SKM-1 treated with dmso at 0.1 percent for 144 hours (cell line): ENCODE data around the gene AP5S1.

Experiments used
- DNase-seq: peaks from one replicate; lab custom pipeline; 2025; ENCODE audit not compliant: unreplicated experiment; lab: John Stamatoyannopoulos, UW

The AP5S1 gene

DNA sequence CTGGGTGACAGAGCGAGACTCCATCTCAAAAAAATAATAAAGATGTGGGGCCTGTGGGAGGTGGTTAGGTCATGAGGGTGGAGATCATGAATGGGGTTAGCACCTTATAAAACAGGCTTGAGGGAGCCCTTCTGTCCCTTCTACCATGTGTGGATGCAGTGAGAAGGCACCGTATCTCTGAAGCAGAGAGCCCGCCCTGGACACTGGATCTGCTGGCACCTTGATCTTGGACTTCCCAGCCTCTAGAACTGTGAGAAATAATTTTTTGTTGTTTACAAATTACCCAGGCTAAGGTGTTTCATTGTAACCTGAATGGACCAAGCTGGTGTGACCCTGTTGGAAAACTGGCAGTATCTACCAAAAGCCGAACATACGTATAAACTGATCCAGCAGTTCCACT lies 53.2 kb downstream of the AP5S1 start:
- DNase-seq, result no peak

DNA sequence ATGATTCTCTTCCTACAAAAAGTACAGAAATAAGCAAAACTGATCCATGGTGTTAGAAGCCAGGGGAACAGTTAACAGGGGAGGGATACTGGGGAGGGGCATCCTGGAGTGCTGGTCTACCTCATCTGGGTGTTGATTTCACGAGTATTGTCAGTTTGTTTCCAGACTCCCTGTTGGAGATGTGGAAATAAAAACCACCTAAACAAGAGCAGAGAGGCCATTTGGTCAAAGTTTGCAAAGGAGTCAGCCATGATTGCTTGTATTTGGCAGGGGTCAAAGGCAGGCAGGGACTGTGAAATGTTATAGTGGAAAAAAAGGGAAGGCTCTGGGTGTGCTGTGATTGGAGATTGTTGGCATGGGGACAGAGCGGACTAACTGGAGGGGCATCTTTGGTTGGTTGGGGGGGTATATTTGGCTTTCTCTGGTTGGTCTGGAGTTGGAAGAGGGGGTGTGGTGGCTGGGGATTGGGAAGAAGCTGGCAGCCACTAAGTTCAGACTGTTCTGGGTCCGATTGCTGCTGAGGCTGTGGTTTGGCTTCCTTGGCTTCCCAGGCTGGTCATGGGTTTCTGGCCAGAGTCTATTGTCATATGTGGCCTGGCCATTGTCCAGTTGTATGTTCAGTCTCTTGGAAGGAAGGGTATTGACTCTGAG lies 54.0 kb downstream of the AP5S1 start:
- no peak for DNase-seq

DNA sequence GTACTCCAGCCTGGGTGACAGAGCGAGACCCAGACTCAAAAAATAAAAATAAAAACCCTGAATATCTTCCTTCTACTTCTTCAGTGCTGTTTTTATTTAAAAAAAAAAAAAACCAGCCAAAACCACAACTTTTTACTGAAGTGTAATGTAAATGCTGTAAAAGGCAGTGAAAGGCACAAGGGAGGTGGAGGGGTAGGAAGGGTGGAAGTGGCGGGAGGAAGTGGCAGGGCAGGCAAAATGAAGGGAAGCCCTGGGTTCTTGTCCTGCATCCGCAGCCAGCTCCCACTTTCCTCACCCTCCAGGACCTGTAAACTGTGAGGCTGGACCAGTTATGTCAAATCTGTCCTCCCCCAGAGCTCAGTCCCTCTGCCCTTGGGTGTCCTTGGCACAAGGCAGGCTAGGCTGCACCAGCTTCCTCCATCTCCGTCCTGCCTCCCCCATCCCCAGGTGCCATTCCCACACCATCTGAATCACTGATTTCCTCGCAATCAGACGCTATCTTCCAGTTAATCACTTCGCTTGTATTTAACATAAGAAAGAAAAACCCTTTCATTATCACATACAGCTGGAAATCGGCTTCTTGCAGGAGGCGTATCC lies 55.1 kb downstream of the AP5S1 start:
- no peak for DNase-seq

GRCh38 chr20:3876000-3876399 lies 55.7 kb downstream of the AP5S1 start:
- no peak for DNase-seq

DNA sequence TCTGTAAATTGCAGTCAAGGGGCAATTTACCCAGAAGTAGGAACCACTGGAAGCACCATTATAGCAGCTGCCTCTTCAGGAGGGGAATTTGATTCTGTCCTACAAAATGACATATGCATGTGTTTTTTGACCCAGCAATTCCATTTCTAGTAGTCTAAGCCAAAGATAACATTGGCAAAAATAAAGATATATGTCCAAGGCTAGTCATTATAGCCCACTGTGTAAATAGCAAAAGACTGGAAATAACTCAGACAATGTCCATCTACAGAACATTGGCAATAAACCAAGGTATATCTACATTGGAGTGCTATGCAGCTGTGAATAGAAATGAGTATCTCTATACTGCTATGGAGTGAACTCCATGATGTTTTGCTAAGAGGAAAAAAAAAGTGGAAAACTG lies 56.3 kb downstream of the AP5S1 start:
- no peak for DNase-seq
